Cardiac muscle cell (in vitro differentiated cells and primary cell): ENCODE results near the gene DEPDC5. TPM values are rescaled to one million over a fixed set of nuclear protein-coding genes. Genes with fewer than 3 reads are reported as not detected.
"Not testable (repeated sequence)": the region's sequence is repeated elsewhere in the genome, so short reads cannot be mapped to it uniquely, and the experiment has no call there.

Experiments
- DNase-seq, 2 donors: peaks; one replicate each; pipeline versions ENCODE4 v3.0.0 to v3.0.0-alpha.2; 2010 to 2017; ENCODE audit warnings: low read depth in 1 of 2, low spot score in 1 of 2
- H3K27ac ChIP-seq: fragments of 200-600 bp; sonication (generic); 2 replicates; pipeline ENCODE4 v1.5.1; 2016
- H3K27me3 ChIP-seq: fragments of 200-600 bp; sonication (generic); 2 replicates; pipeline ENCODE4 v1.6.0; 2016; ENCODE audit warnings: control low read depth
- H3K36me3 ChIP-seq: fragments of 200-600 bp; sonication (generic); 2 replicates; pipeline ENCODE4 v1.5.1; 2016; ENCODE audit warnings: control low read depth
- H3K4me1 ChIP-seq: fragments of 200-600 bp; sonication (generic); 2 replicates; pipeline ENCODE4 v1.8.1; 2017; ENCODE audit warnings: low read depth, mild to moderate bottlenecking, mixed run types
- H3K4me3 ChIP-seq: fragments of 200-600 bp; sonication (generic); 2 replicates; pipeline ENCODE4 v1.5.1; 2016; ENCODE audit warnings: mild to moderate bottlenecking
- H3K9me3 ChIP-seq: fragments of 200-600 bp; sonication (generic); 2 replicates; pipeline ENCODE4 v1.5.1; 2017; ENCODE audit warnings: low read depth, mild to moderate bottlenecking, control low read depth
- polyA plus RNA-seq: library from polyadenylated mRNA; unstranded; fragments of >200 nt; fragmentation: Nextera tagmentation; extraction: Ambion mirVana; gene quantifications from 2 replicates; pipeline ENCODE4 v1.2.1, GENCODE V29; 2016
- total RNA-seq: library from RNA; depleted of rRNA; stranded (reverse); fragments of >200 nt; gene quantifications from 2 replicates; pipeline ENCODE4 v1.2.3, GENCODE V29; 2016
- TF ChIP-seq, protein P1 (sequence below): IDR thresholded peaks from 2 replicates; pipeline ENCODE4 v1.5.1; 2012; ENCODE audit warnings: low read depth, mild to moderate bottlenecking, low read length

The DEPDC5 gene
- total and polyA plus RNA-seq, 2 experiments from 2014 or later, result 18.2 to 30.6 TPM

DNA sequence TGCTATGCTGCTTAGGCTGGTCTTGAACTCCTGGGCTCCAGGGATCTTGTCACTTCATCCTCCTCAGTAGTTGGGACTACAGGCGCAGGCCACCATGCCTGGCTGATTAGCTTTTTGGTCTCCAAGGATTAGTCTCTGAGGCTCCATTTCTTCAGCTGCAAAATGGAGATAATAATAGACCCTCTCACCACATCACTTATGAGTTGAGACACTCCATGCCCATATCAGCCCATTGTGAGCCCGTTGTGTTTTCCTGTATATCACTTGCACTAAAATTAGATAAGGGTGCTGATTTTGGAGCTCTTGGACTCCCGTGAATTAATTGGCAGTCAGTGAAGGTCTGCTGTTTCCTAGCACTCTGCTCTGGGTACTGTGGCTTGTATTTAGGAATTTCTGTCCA lies 36.0 kb downstream of the DEPDC5 start:
- no peaks in the 10 kb centered on the region for H3K27me3 ChIP-seq
- peak overlapping the region; percentile 92 for H3K27ac ChIP-seq
- DNase-seq, result peak in 1 of 2 donors; percentile 66
- TF ChIP-seq, protein P1, sequence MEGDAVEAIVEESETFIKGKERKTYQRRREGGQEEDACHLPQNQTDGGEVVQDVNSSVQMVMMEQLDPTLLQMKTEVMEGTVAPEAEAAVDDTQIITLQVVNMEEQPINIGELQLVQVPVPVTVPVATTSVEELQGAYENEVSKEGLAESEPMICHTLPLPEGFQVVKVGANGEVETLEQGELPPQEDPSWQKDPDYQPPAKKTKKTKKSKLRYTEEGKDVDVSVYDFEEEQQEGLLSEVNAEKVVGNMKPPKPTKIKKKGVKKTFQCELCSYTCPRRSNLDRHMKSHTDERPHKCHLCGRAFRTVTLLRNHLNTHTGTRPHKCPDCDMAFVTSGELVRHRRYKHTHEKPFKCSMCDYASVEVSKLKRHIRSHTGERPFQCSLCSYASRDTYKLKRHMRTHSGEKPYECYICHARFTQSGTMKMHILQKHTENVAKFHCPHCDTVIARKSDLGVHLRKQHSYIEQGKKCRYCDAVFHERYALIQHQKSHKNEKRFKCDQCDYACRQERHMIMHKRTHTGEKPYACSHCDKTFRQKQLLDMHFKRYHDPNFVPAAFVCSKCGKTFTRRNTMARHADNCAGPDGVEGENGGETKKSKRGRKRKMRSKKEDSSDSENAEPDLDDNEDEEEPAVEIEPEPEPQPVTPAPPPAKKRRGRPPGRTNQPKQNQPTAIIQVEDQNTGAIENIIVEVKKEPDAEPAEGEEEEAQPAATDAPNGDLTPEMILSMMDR, result no peak
- no peaks in the 10 kb centered on the region for H3K9me3 ChIP-seq
- H3K36me3 ChIP-seq, result peaks cover 7% of the 10 kb centered on the region
- H3K4me1 ChIP-seq, result peaks cover 14% of the 10 kb centered on the region
- no peak overlapping the region for H3K4me3 ChIP-seq

- no peaks in the 10 kb centered on the region for H3K9me3 ChIP-seq
- TF ChIP-seq, protein P1, result no peak
- H3K36me3 ChIP-seq, result peaks cover 2% of the 10 kb centered on the region
- H3K4me3 ChIP-seq, result no peak overlapping the region
- peak overlapping the region; percentile 92 for H3K27ac ChIP-seq
- peaks cover 14% of the 10 kb centered on the region for H3K4me1 ChIP-seq
- no peak for DNase-seq
- no peaks in the 10 kb centered on the region for H3K27me3 ChIP-seq
Measured at GRCh38 chr22:31790240-31790639, 36.4 kb downstream of the DEPDC5 start.

DNA sequence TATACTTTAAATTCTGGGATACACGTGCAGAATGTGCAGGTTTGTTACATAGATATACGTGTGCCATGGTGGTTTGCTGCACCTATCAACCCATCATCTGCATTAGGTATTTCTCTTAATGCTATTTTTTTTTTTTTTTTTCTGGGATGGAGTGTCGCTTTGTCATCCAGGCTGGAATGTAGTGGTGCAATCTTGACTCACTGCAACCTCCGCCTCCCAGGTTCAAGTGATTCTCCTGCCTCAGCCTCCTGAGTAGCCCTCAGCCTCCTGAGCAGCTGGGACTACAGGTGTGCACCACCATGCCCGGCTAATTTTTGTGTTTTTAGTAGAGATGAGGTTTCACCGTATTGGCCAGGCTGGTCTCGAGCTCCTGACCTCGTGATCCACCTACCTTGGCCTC lies 45.5 kb downstream of the DEPDC5 start:
- H3K27ac ChIP-seq, DNase-seq, H3K27me3 ChIP-seq, H3K9me3 ChIP-seq, H3K4me1 ChIP-seq, H3K4me3 ChIP-seq: not testable (repeated sequence)
- H3K36me3 ChIP-seq, result peaks cover 18% of the 10 kb centered on the region

DNA sequence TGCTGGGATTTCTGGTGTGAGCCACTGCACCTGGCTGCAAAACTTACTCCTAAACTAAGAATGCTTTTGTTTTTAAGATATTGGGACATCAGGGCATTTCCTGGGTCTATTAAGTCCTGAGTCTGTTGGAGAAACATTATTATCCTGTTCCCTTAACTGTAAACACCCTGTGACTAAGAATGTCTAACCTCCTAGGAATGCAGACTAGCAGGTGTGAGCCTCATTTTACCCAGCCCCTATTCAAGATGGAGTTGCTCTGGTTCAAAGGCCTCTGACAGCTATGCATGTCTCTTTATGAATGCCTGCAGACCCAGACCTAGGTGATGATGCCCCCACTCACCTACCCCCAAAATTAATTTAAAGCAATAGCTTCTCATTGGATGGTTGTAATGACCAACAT lies 46.2 kb downstream of the DEPDC5 start:
- TF ChIP-seq, protein P1, result no peak
- no peak for DNase-seq
- Histone ChIP-seq H3K27me3 (no peaks in the 10 kb centered on the region), H3K27ac (no peak overlapping the region), H3K36me3 (peaks cover 25% of the 10 kb centered on the region), H3K4me3 (no peak overlapping the region), H3K4me1 (no peaks in the 10 kb centered on the region), H3K9me3 (no peaks in the 10 kb centered on the region)

DNA sequence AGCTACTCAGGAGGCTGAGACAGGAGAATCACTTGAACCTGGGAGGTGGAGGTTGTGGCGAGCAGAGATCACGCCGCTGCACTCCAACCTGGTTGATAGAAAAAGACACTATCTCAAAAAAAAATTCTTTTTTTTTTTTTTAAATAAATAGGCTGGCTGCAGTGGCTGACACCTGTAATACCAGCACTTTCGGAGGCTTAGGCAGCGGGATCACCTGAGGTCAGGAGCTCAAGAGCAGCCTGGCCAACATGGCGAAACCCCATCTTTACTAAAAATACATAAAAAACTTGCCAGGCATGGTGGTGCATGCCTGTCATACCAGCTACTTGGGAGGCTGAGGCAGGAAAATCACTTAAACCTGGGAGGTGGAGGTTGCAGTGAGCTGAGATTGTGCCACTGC lies 47.0 kb downstream of the DEPDC5 start:
- not testable (repeated sequence) for DNase-seq, H3K4me1 ChIP-seq, H3K27ac ChIP-seq, H3K4me3 ChIP-seq, H3K27me3 ChIP-seq, H3K9me3 ChIP-seq
- peaks cover 30% of the 10 kb centered on the region for H3K36me3 ChIP-seq

DNA sequence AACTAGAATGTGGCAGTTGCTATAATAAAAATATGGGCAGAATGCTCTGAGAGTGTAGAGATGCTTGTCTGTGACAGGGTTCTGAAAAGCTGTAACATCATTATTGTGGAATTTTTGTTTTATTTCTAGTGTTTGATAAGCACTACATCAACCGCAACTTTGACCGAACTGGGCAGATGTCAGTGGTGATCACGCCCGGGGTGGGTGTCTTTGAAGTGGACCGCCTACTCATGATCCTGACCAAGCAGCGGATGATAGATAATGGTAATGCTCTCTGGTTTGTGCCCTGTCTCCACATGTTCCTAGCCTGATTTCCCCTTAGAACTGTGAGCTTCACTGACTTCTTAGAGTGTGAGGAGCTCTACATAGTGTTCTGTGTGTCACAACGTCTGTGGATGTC lies 48.8 kb downstream of the DEPDC5 start:
- H3K9me3 ChIP-seq, result no peaks in the 10 kb centered on the region
- DNase-seq, result no peak

More for the DNA sequence above, 48.8 kb downstream of the DEPDC5 start:
- Histone ChIP-seq H3K36me3 (peaks cover 38% of the 10 kb centered on the region), H3K4me1 (no peaks in the 10 kb centered on the region), H3K4me3 (no peak overlapping the region), H3K27ac (no peak overlapping the region), H3K27me3 (no peaks in the 10 kb centered on the region)
- TF ChIP-seq, protein P1, result no peak
